ENCODE measurements around the gene BCL2L14. TPM values are rescaled to one million over a fixed set of nuclear protein-coding genes. Genes with fewer than 3 reads are reported as not detected.

Gene BCL2L14
- total and polyA plus RNA-seq, 2 donors (not counting 1 experiment from before 2014, with no cell fraction given), result 0.04 TPM; not detected in 1

- no peak for ATAC-seq (ENCODE audit: low read depth)
- TF ChIP-seq CTCF (IDR thresholded peaks at IDR 0.05) (no peak), EZH2 (IDR thresholded peaks at IDR 0.05; ENCODE audit: borderline replicate concordance, insufficient read depth, low read depth, low read length, poor library complexity, severe bottlenecking) (no peak)
- H3K4me3 ChIP-seq (ENCODE audit: control extremely low read depth in 1 of 5, extremely low read depth in 1 of 5, insufficient read depth in 1 of 5, low read depth in 2 of 5, low read length in 4 of 5), result no peak overlapping the region
- no peaks in the 10 kb centered on the region for H3K9me3 ChIP-seq (ENCODE audit: control extremely low read depth in 1 of 3, control insufficient read depth in 2 of 3, insufficient read depth in 1 of 3, low read length in 2 of 3)
- H3K27me3 ChIP-seq (replicated peaks in 1 of 4; ENCODE audit: control extremely low read depth in 1 of 4, control insufficient read depth in 3 of 4, insufficient read depth in 4 of 4, low read length in 3 of 4), result peaks cover 0 to 8% (median 0%) of the 10 kb centered on the region in 4 experiments
- ChIA-PET POLR2A (no interaction called here), CTCF (interaction anchor here (9.5 kb wide), 1 partner anchor 460 kb away, joined by 433 read pairs; no protein-coding TSS in a partner anchor)
- no peaks in the 10 kb centered on the region for H3K36me3 ChIP-seq (replicated peaks in 1 of 2; ENCODE audit: control extremely low read depth in 1 of 2, control insufficient read depth in 1 of 2, extremely low read depth in 1 of 2, insufficient read depth in 2 of 2, low read length in 1 of 2)
- intact Hi-C loops (cut with micrococcal nuclease), result loop anchor here (10.0 kb wide), 1 partner anchor 145 kb away; no protein-coding TSS in a partner anchor
- H3K4me2 ChIP-seq (replicated peaks; ENCODE audit: low read depth, low read length, poor library complexity, severe bottlenecking), result no peak overlapping the region
- 97% methylated on average over 4 of the region's 7 CpGs for WGBS (ENCODE audit: insufficient coverage)
- no peaks in the 10 kb centered on the region for H3K79me2 ChIP-seq (ENCODE audit: control insufficient read depth, insufficient read depth, low read length)
- Mint-ChIP-seq H3K27me3 (peaks cover 9% of the 10 kb centered on the region), H3K27ac (no peak overlapping the region), H3K4me3 (no peak overlapping the region), H3K4me1 (no peaks in the 10 kb centered on the region), H3K9me3 (ENCODE audit: insufficient read depth) (no peaks in the 10 kb centered on the region)
- no peaks in the 10 kb centered on the region for H3K4me1 ChIP-seq (ENCODE audit: control insufficient read depth in 2 of 2, insufficient read depth in 2 of 2, low read length in 2 of 2)
- H4K20me1 ChIP-seq (ENCODE audit: control insufficient read depth, insufficient read depth, low read length, poor library complexity, severe bottlenecking), result no peaks in the 10 kb centered on the region
- no peak overlapping the region for H2AFZ ChIP-seq (ENCODE audit: insufficient read depth, low read depth, low read length, poor library complexity, severe bottlenecking)
- no peak overlapping the region for H3K9ac ChIP-seq (ENCODE audit: low read length)
- no peak overlapping the region for H3K27ac ChIP-seq (ENCODE audit: low read length in 2 of 2)
- DNase-seq, result no peak
These were observed 30.8 kb upstream of the BCL2L14 start for GRCh38 chr12:12039897-12040296.

- H3K36me3 ChIP-seq (replicated peaks in 1 of 2; ENCODE audit: control extremely low read depth in 1 of 2, control insufficient read depth in 1 of 2, extremely low read depth in 1 of 2, insufficient read depth in 2 of 2, low read length in 1 of 2), result no peaks in the 10 kb centered on the region
- no peak overlapping the region for H3K4me2 ChIP-seq (replicated peaks; ENCODE audit: low read depth, low read length, poor library complexity, severe bottlenecking)
- WGBS (ENCODE audit: insufficient coverage), result 96% methylated on average over 5 of the region's 7 CpGs
- Mint-ChIP-seq H3K27ac (no peak overlapping the region), H3K9me3 (ENCODE audit: insufficient read depth) (no peaks in the 10 kb centered on the region), H3K4me3 (no peak overlapping the region), H3K27me3 (peaks cover 5% of the 10 kb centered on the region), H3K4me1 (no peaks in the 10 kb centered on the region)
- no peaks in the 10 kb centered on the region for H4K20me1 ChIP-seq (ENCODE audit: control insufficient read depth, insufficient read depth, low read length, poor library complexity, severe bottlenecking)
- CTCF ChIA-PET, result no interaction called here
- no peak overlapping the region for H2AFZ ChIP-seq (ENCODE audit: insufficient read depth, low read depth, low read length, poor library complexity, severe bottlenecking)
- no peak overlapping the region for H3K9ac ChIP-seq (ENCODE audit: low read length)
- TF ChIP-seq CTCF (IDR thresholded peaks at IDR 0.05) (no peak), EZH2 (IDR thresholded peaks at IDR 0.05; ENCODE audit: borderline replicate concordance, insufficient read depth, low read depth, low read length, poor library complexity, severe bottlenecking) (no peak)
- POLR2A ChIA-PET, result no interaction called here
- ATAC-seq (ENCODE audit: low read depth), result no peak
- H3K27ac ChIP-seq (ENCODE audit: low read length in 2 of 2), result no peak overlapping the region
- H3K4me3 ChIP-seq (ENCODE audit: control extremely low read depth in 1 of 5, extremely low read depth in 1 of 5, insufficient read depth in 1 of 5, low read depth in 2 of 5, low read length in 4 of 5), result no peak overlapping the region
- intact Hi-C loops (cut with micrococcal nuclease), result no loop called here
- H3K9me3 ChIP-seq (ENCODE audit: control extremely low read depth in 1 of 3, control insufficient read depth in 2 of 3, insufficient read depth in 1 of 3, low read length in 2 of 3), result no peaks in the 10 kb centered on the region
- H3K27me3 ChIP-seq (replicated peaks in 1 of 4; ENCODE audit: control extremely low read depth in 1 of 4, control insufficient read depth in 3 of 4, insufficient read depth in 4 of 4, low read length in 3 of 4), result peaks cover 0 to 3% (median 0%) of the 10 kb centered on the region in 4 experiments
- DNase-seq, result no peak
- H3K4me1 ChIP-seq (ENCODE audit: control insufficient read depth in 2 of 2, insufficient read depth in 2 of 2, low read length in 2 of 2), result no peaks in the 10 kb centered on the region
- no peaks in the 10 kb centered on the region for H3K79me2 ChIP-seq (ENCODE audit: control insufficient read depth, insufficient read depth, low read length)
These were observed 24.3 kb upstream of the BCL2L14 start for GRCh38 chr12:12046401-12046800.

Measured in B cell (primary cell).